ENCODE results near the gene PLXNB3.

DNA sequence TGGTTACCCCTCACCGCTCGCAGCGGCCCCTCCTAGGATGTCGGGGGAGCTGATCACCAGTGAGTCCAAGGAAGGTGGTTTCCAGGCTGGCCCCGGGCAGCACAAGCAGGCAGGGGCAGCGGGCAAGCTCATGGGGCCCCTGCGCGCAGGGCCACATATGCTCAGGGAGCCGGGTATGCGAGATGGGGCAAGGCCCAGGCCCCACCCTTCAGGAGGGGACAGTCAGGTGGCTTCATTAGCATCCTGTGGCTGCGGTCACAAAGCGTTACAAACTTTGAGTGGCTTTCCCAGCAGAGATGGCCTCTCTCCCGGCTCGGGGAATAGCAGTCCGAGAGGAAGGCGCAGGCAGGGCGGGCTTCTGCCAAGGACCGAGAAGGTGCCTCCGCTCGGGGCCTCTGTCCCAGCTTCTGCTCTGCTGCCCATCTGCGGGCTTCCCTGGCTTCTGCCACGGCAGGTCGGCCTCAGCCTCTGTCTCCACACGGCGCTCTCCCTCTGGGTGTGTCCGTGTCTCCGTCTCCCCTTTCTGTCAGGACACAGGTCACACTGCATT is 25.9 kb upstream of the PLXNB3 start:
- TF ChIP-seq, protein P1, sequence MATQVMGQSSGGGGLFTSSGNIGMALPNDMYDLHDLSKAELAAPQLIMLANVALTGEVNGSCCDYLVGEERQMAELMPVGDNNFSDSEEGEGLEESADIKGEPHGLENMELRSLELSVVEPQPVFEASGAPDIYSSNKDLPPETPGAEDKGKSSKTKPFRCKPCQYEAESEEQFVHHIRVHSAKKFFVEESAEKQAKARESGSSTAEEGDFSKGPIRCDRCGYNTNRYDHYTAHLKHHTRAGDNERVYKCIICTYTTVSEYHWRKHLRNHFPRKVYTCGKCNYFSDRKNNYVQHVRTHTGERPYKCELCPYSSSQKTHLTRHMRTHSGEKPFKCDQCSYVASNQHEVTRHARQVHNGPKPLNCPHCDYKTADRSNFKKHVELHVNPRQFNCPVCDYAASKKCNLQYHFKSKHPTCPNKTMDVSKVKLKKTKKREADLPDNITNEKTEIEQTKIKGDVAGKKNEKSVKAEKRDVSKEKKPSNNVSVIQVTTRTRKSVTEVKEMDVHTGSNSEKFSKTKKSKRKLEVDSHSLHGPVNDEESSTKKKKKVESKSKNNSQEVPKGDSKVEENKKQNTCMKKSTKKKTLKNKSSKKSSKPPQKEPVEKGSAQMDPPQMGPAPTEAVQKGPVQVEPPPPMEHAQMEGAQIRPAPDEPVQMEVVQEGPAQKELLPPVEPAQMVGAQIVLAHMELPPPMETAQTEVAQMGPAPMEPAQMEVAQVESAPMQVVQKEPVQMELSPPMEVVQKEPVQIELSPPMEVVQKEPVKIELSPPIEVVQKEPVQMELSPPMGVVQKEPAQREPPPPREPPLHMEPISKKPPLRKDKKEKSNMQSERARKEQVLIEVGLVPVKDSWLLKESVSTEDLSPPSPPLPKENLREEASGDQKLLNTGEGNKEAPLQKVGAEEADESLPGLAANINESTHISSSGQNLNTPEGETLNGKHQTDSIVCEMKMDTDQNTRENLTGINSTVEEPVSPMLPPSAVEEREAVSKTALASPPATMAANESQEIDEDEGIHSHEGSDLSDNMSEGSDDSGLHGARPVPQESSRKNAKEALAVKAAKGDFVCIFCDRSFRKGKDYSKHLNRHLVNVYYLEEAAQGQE (IDR thresholded peaks at IDR 0.05; ENCODE audit: insufficient read depth in 1 of 2, low read depth in 2 of 2, low read length in 2 of 2) = no peak
- TF ChIP-seq POLR2AphosphoS5 (IDR thresholded peaks at IDR 0.05; ENCODE audit: low read depth, low read length) (no peak), TAF1 (IDR thresholded peaks at IDR 0.05; ENCODE audit: borderline replicate concordance, insufficient read depth, low read length) (no peak), FOXP2 (optimal IDR thresholded peaks at IDR 0.05; ENCODE audit: borderline replicate concordance, extremely low read depth, extremely low read length, insufficient read depth) (no peak), SIN3A (IDR thresholded peaks at IDR 0.05; ENCODE audit: borderline replicate concordance, insufficient read depth, low read length) (no peak)

Data from PFSK-1 (cell line).